Measurements from ENCODE around the gene OAT.
"Not testable (repeated sequence)": the region's sequence is repeated elsewhere in the genome, so short reads cannot be mapped to it uniquely, and the experiment has no call there.

Gene OAT

DNA sequence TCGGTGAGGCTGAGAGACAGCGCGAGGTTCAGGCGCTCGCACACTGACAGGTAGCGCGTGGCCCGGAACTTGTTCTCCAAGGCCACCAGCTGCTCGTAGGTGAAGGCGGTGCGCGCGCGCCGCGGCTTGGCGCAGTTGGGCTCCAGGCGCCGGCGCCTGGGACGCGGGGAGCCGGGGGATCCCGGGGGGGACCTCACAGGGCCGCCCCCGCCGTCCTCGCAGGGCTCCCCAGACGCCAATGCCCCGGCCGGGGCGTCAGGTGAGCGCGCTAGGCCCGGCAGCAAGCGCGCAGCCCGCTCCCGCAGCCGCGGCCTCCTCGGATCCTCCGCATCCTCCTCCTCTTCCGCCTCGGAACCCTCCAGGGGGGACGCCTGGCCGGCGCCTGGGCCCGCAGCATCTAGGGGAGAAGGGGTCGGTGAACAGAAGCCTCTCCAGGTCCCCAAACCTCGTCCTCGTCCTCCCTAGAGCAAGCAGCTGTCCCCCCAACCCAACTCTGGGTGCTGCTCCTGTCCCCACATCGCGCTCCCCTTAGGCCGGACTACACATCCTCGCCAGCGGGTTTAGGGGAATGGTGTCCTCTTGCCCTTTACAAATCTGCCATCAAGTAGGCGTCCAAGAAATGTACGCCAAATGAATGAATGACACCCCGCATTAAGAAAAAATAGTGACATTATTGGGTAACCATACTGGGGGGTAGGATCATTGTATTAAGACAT lies 29.2 kb upstream of the OAT start:
- DNase-seq (ENCODE audit: low read depth in 2 of 2), result no peak

DNA sequence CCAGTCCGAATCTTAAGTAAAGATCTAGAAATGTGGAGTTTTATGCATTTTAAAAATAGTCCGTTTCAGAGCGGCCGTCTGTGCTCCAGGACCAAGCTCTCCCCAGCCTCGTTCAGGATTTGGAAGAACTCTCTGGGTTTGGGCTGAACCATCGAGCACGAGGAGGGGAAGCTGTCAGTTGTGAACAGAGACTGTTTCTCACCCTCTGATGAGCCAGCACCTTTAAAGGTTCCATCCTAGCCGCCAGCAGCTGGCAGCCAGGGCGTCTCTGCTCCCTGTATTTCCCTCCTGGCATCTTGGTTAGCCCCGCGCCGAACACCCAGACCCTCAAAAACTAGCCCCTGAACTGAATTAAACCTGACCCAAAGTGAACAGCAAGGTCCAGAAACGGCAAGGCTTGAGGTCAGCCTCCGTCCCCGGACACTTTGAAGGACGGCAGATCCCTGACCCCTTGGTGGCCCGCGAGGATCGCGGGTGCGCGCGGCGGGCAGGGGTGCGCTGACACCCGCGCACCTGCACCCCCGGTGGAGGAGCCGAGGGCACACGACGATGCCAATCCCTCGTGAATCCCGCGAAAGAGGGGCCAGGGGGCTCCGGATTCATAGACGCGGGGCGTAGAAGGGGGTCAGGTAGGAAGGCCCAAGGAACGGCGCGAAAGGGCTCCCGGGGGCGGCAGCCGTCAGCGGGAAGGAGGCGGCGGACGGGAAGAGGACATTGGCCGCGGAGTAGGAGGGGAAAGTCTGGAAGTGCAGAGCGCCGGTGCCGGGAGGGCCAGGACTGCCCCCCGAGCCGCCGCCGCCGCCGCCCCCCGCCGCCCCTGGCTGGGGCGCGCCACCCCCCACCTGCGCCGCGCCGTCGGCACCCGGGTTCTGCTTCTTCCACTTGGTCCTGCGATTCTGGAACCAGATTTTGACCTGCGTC lies 28.4 kb upstream of the OAT start:
- no peak for DNase-seq (ENCODE audit: low read depth in 2 of 2)

DNA sequence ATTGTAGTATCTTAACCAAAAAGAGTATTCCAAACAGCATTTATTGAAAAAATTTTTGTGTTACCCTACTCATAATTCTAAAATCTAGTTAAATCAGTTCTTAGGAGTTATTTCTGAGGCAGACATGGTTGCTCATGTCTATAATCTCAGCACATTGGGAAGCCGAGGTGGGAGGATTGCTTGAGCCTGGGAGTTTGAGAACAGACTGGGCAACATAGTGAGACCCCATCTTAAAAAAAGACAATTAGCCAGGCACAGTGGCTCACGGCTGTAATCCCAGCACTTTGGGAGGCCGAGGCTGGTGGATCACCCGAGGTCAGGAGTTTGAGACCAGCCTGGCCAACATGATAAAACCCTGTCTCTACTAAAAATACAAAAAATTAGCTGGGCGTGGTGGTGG lies 23.0 kb upstream of the OAT start:
- DNase-seq (ENCODE audit: low read depth in 2 of 2), result not testable (repeated sequence)

DNA sequence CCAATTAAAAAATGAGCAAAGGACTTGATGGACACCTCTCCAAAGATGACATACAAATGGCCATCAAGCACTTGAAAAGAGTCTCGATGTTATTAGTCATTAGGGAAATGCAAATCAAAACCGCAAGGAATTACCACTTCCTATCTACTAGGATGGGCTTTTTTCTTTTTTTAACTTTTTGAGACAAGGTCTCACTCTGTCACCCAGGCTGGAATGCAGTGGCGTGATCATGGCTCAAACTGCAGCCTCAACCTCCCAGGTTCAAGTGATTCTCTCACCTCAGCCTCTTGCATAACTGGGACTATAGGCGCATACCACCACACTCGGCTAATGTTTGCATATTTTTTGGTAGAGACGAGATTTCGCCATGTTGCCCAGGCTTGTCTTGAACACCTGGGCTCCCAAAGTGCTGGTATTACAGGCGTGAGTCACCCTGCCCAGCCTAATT lies 17.5 kb upstream of the OAT start:
- DNase-seq (ENCODE audit: low read depth in 2 of 2), result no peak

DNA sequence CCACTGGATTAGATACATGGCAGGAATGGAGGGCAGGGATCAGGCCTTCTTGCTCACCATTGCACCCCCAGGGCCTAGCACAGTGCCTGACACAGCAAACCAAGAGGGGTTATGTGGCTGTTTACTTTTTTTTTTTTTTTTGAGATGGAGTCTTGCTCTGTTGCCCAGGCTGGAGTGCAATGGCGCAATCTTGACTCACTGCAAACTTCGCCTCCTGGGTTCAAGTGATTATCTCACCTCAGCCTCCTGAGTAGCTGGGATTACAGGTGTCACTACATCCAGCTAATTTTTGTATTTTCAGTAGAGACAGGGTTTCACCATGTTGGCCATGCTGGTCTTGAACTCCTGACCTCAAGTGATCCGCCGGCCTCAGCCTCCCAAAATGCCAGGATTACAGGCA lies 17.0 kb upstream of the OAT start:
- DNase-seq (ENCODE audit: low read depth in 2 of 2), result not testable (repeated sequence)

DNA sequence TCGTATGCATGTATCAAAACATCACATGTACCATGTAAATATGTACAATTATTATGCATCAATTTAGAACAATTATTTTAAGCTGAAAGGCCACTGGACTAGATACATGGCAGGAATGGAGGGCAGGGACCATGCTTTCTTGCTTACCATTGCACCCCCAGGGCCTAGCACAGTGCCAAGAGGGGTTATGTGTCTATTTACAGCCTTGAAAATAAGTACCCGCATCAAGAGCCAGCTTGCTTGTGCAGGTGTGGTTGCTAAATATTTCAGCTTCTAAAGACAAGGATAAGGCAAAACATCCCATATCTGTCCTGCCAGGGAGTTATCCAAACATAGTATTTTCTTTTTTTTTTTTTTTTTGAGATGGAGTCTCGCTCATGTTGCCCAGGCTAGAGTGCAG lies 14.7 kb upstream of the OAT start:
- DNase-seq (ENCODE audit: low read depth in 2 of 2), result no peak

DNA sequence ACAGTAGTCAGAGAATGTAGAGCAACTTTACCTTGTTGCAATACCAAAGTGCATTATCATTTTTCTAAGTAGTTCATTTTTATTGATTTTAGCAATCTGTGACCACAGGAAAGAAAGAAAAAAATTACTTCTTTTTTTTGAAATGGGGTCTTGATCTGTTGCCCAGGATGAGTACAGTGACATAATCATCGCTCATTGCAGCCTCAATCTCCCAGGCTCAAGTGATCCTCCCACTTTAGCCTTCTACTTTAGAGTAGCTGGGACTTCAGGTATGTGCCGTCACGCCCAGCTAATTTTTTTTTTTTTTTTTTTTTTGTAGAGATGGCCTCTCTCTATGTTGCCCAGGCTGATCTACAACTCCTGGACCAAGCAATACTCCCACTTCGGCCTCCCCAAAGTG lies 11.4 kb upstream of the OAT start:
- DNase-seq (ENCODE audit: low read depth in 2 of 2), result no peak

GRCh38 chr10:124429576-124429975 lies 10.9 kb upstream of the OAT start:
- DNase-seq (ENCODE audit: low read depth in 2 of 2), result no peak

DNA sequence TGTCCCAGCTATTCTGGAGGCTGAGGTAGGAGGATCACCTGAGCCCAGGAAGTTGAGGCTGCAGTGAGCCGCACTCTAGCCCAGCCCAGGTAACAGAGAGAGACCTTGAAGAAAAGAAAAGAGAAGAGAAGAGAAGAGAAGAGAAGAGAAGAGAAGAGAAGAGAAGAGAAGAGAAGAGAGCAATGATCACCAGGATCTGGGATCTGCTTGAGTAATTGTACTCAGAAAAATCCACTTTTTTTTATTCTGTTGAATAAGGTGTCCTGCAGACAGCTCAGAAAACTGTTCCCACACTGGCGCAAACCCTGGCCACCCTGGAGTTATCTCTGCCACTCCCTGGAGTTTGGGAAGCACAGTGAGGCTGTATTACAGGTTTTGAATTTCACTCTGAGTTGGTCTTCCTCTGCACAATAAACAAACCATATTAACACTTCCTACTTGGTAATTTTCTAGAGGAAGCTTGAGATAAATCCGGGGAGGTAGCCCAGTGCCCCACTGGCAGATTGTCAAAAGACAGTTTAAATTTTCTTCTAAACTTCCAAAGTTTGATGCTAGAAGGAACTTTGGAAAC lies 9.6 kb upstream of the OAT start:
- DNase-seq (ENCODE audit: low read depth in 2 of 2), result no peak

- no peak for DNase-seq (ENCODE audit: low read depth in 2 of 2)
These were observed 6.7 kb upstream of the OAT start for GRCh38 chr10:124425227-124425962.

GRCh38 chr10:124423813-124424212 lies 5.1 kb upstream of the OAT start:
- DNase-seq (ENCODE audit: low read depth in 2 of 2), result no peak

DNA sequence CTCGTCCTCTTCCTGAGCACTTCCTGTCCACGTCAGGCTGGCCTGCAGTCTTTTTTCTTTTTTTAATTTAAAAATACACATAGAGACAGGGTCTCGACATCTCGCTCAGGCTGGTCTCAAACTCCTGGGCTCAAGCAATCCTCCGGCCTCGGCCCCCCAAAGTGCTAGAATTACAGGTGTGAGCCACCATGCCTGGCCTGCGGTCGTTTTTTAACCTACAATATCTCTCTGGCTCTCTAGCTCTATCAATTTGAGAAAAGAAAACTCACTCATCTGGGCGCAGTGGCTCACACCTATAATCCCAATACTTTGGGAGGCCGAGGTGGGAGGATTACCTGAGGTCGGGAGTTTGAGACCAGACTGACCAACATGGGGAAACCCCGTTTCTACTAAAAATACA lies 4.0 kb upstream of the OAT start:
- DNase-seq (ENCODE audit: low read depth in 2 of 2), result no peak

DNA sequence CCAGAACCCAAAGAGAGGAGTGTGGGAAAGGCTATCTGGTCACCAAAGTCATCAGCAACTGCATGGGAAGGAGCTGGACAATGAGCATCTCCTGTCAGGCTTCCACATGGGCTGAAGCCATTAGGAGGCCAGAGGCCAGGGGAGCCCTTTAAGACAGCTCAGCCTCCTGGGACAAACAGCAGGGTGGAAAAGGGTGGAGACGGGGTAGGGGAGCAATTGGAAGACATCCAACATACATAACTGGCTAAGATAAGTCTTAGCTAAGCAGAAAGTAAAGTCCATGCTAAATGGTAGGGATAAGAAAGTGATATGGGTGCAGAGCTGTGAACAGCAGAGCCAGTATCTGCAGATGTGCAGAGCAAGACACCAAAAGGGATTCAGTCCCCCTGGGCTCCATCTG lies 1.5 kb upstream of the OAT start:
- DNase-seq (ENCODE audit: low read depth in 2 of 2), result no peak

- no peak for DNase-seq (ENCODE audit: low read depth in 2 of 2)
These were observed 912 bp upstream of the OAT start for GRCh38 chr10:124419635-124420034.

DNA sequence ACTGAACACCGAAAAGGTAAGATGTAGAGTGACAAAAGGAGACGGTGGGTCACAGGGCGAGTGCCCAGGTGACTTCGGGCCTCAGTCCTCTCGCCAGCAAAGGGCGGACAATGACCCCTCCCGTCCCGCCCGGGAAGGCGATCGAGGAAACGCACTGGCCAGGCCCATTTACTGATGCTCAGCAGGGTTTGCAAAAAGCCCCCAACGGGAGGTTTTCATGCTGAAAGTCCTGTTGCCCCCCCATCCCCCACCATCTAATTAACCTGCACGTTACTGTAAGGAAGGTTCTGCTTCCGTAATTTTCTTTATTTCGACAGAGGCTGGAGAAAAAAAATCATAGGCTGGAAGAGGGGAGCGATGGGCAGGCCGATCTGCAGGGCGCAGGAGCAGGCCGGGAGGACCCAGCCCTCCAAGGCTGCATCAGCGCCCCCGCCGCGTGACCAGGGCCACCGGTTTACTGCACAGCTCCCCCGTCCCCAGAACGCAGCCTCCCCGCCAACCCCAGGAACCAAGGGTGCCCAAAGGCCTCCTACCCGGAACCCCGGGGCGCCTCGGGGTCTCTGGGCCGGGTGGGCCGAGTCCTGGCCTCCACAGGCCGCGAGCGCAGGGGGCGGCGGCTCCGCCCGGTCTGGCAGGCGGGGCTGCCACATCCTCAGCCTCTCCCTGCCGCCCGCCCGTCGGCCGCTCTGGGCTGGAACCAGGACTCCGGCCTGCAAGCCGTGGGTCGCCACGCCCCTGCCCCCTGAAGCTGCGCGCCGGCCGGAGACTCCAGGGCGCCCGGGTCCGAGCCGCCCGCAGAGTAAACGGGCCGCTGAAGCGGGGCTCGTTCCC lies 613 bp downstream of the OAT start:
- peak in 1 of 2 experiments; percentile 11 for DNase-seq (ENCODE audit: low read depth in 2 of 2)

DNA sequence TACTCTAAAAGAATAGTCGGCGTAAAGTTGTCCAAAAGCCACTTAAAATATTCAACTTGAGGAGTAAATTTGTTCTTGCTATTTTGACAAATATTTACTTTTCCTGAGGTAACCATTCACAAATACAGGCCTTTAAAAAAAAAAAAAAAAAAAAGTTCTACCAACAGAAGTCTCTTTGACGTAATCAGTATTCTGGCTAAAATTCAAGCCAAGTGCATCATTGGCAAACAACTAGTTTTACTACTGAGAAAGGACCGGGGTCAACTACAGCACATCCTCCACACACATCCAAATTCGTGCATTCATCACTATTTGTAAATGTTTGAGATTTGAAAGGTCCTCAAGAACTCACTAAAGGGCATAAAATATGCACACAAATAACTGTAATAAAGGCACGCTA lies 2.0 kb downstream of the OAT start:
- no peak for DNase-seq (ENCODE audit: low read depth in 2 of 2)

DNA sequence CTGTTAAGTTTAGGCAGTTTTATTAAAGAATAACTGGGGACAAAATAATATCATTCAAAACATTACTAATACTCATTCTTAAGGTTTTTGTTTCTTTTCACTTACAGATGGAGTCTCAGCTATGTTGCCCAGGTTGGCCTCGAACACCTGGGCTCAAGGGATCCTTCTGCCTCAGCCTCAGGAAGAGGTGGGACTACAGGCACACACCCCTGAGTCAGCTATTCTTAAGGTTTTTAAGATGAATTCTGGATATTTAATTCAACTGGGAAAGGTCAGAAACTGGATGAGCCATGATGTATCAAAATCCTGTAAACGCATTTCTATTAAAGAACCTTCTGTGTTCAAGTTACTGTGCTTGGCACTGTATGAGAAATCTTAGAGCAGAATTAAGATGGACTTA lies 3.5 kb downstream of the OAT start:
- DNase-seq (ENCODE audit: low read depth in 2 of 2), result no peak

GRCh38 chr10:124414076-124414475 lies 4.6 kb downstream of the OAT start:
- DNase-seq (ENCODE audit: low read depth in 2 of 2), result no peak

DNA sequence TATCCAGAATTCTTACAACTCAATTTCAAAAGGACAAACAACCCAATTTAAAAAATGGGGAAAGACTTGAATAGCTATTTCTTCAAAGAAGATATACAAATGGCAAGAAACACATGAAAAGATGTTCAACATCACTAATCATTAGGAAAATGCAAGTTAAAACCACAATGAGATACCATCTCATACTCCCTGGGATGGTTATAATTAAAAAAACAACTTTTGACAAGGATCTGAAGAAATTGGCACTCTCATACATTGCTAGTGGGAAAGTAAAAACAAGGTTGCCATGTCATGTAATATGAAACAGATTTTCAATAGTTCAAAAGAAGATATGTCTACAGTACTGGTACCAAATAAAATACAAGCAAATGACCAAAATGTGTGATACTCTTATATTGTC lies 9.0 kb downstream of the OAT start:
- DNase-seq (ENCODE audit: low read depth in 2 of 2), result no peak

- no peak for DNase-seq (ENCODE audit: low read depth in 2 of 2)
These were observed 10.4 kb downstream of the OAT start for GRCh38 chr10:124408357-124408756.

GRCh38 chr10:124407456-124407855 lies 11.3 kb downstream of the OAT start:
- DNase-seq (ENCODE audit: low read depth in 2 of 2), result no peak

Data from fibroblast of skin of left quadriceps (primary cell).